ENCODE results near the gene NOX5. TPM values are rescaled to one million over a fixed set of nuclear protein-coding genes. Genes with fewer than 3 reads are reported as not detected.
A peak's percentile ranks its signal among the peaks of the same experiment; 100 is the strongest.

The NOX5 gene
- total RNA-seq, 1 experiment from 2014 or later: 0.91 TPM

GRCh38 chr15:69074843-69075224 is 60.3 kb downstream of the NOX5 start:
- no peaks in the 10 kb centered on the region for H3K79me2 ChIP-seq (ENCODE audit: insufficient read depth, low read length)
- intact Hi-C loops (cut with micrococcal nuclease): no loop called here
- H3K4me3 ChIP-seq (replicated peaks in 1 of 2; ENCODE audit: low read depth in 1 of 2, low read length in 2 of 2): peak overlapping the region; percentile 51 to 60
- ChIA-PET POLR2A (no interaction called here), RAD21 (ENCODE audit: low non-redundant PET in 1 of 2, low total read pairs in 2 of 2, uncharacterized antibody in 2 of 2, unreplicated experiment in 2 of 2) (interaction anchor here in 1 of 2 experiments (0.7 kb wide), 1 partner anchor 17 kb away, joined by 3 read pairs; no protein-coding TSS in a partner anchor), CTCF (interaction anchor here (0.7 to 1.2 kb wide), 2 partner anchors 16 to 334 kb away, joined by 3 to 4 read pairs; no protein-coding TSS in a partner anchor)
- peak overlapping the region; percentile 47 for H3K9ac ChIP-seq (ENCODE audit: low read length)
- H3K4me2 ChIP-seq (ENCODE audit: low read length): peak overlapping the region; percentile 74
- TF ChIP-seq SRF (IDR thresholded peaks at IDR 0.05; ENCODE audit: low read depth) (no peak), EGR1 (IDR thresholded peaks at IDR 0.05; ENCODE audit: low read depth) (no peak), ATF3 (IDR thresholded peaks at IDR 0.05) (no peak), FOSL1 (IDR thresholded peaks at IDR 0.05; ENCODE audit: low read depth) (no peak)
- no peaks in the 10 kb centered on the region for H3K9me3 ChIP-seq (ENCODE audit: control insufficient read depth in 1 of 2, insufficient read depth in 1 of 2, low read depth in 1 of 2, low read length in 2 of 2)
- no peak overlapping the region for H3K27ac ChIP-seq (ENCODE audit: low read depth, low read length)
- H2AFZ ChIP-seq (ENCODE audit: low read depth, low read length, poor library complexity, severe bottlenecking): peak overlapping the region; percentile 60
- no peaks in the 10 kb centered on the region for H4K20me1 ChIP-seq (ENCODE audit: insufficient read depth)
- no peaks in the 10 kb centered on the region for H3K36me3 ChIP-seq (ENCODE audit: control insufficient read depth in 1 of 2, insufficient read depth in 2 of 2, low read length in 2 of 2)
- DNase-seq (ENCODE audit: low read depth, low spot score): no peak
- H3K4me1 ChIP-seq (ENCODE audit: control insufficient read depth in 1 of 2, insufficient read depth in 2 of 2, low read length in 2 of 2): peaks cover 0 to 15% of the 10 kb centered on the region in 2 experiments; a peak in 1 of 4 replicates
- H3K27me3 ChIP-seq (ENCODE audit: insufficient read depth, low read length): no peaks in the 10 kb centered on the region
- no peaks in the 10 kb centered on the region for H3K9me2 ChIP-seq (ENCODE audit: insufficient read depth)
- ATAC-seq: peak; percentile 56
- BruUV-seq (replicated peaks): no TSS peak

- H3K4me2 ChIP-seq (ENCODE audit: low read length): no peak overlapping the region
- ATAC-seq: no peak
- no peaks in the 10 kb centered on the region for H3K9me3 ChIP-seq (ENCODE audit: control insufficient read depth in 1 of 2, insufficient read depth in 1 of 2, low read depth in 1 of 2, low read length in 2 of 2)
- H3K9ac ChIP-seq (ENCODE audit: low read length): no peak overlapping the region
- H3K79me2 ChIP-seq (ENCODE audit: insufficient read depth, low read length): no peaks in the 10 kb centered on the region
- ChIA-PET RAD21 (ENCODE audit: low non-redundant PET in 1 of 2, low total read pairs in 2 of 2, uncharacterized antibody in 2 of 2, unreplicated experiment in 2 of 2) (no interaction called here), CTCF (interaction anchor here (0.7 to 1.2 kb wide), 2 partner anchors 16 to 333 kb away, joined by 3 to 4 read pairs; no protein-coding TSS in a partner anchor), POLR2A (no interaction called here)
- no TSS peak for BruUV-seq (replicated peaks)
- no peaks in the 10 kb centered on the region for H4K20me1 ChIP-seq (ENCODE audit: insufficient read depth)
- no peak for DNase-seq (ENCODE audit: low read depth, low spot score)
- no peaks in the 10 kb centered on the region for H3K36me3 ChIP-seq (ENCODE audit: control insufficient read depth in 1 of 2, insufficient read depth in 2 of 2, low read length in 2 of 2)
- intact Hi-C loops (cut with micrococcal nuclease): no loop called here
- no peaks in the 10 kb centered on the region for H3K9me2 ChIP-seq (ENCODE audit: insufficient read depth)
- H3K4me1 ChIP-seq (ENCODE audit: control insufficient read depth in 1 of 2, insufficient read depth in 2 of 2, low read length in 2 of 2): peaks cover 0 to 15% of the 10 kb centered on the region in 2 experiments; a peak in 2 of 4 replicates
- no peak overlapping the region for H2AFZ ChIP-seq (ENCODE audit: low read depth, low read length, poor library complexity, severe bottlenecking)
- no peak overlapping the region for H3K4me3 ChIP-seq (replicated peaks in 1 of 2; ENCODE audit: low read depth in 1 of 2, low read length in 2 of 2)
- H3K27ac ChIP-seq (ENCODE audit: low read depth, low read length): no peak overlapping the region
- TF ChIP-seq EZH2 (IDR thresholded peaks at IDR 0.05): no peak
- no peaks in the 10 kb centered on the region for H3K27me3 ChIP-seq (ENCODE audit: insufficient read depth, low read length)
Observed at GRCh38 chr15:69075440-69075839, 60.9 kb downstream of the NOX5 start.
